Brain pericyte (primary cell): ENCODE data around the gene FAM174B.

Experiments
- DNase-seq: peaks from one replicate; pipeline ENCODE4 v3.0.0-alpha.2; 2012; ENCODE audit warnings: low read depth, low spot score

Gene FAM174B

GRCh38 chr15:92602267-92602593 lies 53.3 kb downstream of the FAM174B start:
- DNase-seq = no peak

GRCh38 chr15:92601592-92602266 lies 53.8 kb downstream of the FAM174B start:
- DNase-seq = no peak

- DNase-seq = no peak
Observed at GRCh38 chr15:92600856-92601255, 54.7 kb downstream of the FAM174B start.

GRCh38 chr15:92599394-92599970 lies 56.1 kb downstream of the FAM174B start:
- DNase-seq = no peak

GRCh38 chr15:92597548-92597947 lies 58.0 kb downstream of the FAM174B start:
- DNase-seq = no peak

GRCh38 chr15:92596623-92597022 lies 59.0 kb downstream of the FAM174B start:
- DNase-seq = no peak

- no peak for DNase-seq
Observed at GRCh38 chr15:92595506-92596381, 59.8 kb downstream of the FAM174B start.

- DNase-seq = no peak
Observed at GRCh38 chr15:92591275-92591674, 64.3 kb downstream of the FAM174B start.

- no peak for DNase-seq
Observed at GRCh38 chr15:92586966-92587365, 68.6 kb downstream of the FAM174B start.

GRCh38 chr15:92586383-92586942 lies 69.1 kb downstream of the FAM174B start:
- DNase-seq = peak; percentile 34

- no peak for DNase-seq
Observed at GRCh38 chr15:92584105-92584504, 71.5 kb downstream of the FAM174B start.

GRCh38 chr15:92583096-92584034 lies 72.2 kb downstream of the FAM174B start:
- DNase-seq = no peak

- DNase-seq = no peak
Observed at GRCh38 chr15:92582206-92582605, 73.4 kb downstream of the FAM174B start.

- DNase-seq = no peak
Observed at GRCh38 chr15:92580933-92581445, 74.6 kb downstream of the FAM174B start.

- DNase-seq = no peak
Observed at GRCh38 chr15:92580521-92580920, 75.1 kb downstream of the FAM174B start.

GRCh38 chr15:92579931-92580470 lies 75.6 kb downstream of the FAM174B start:
- DNase-seq = no peak

- DNase-seq = no peak
Observed at GRCh38 chr15:92579486-92579885, 76.1 kb downstream of the FAM174B start.

- DNase-seq = no peak
Observed at GRCh38 chr15:92578096-92578835, 77.3 kb downstream of the FAM174B start.

GRCh38 chr15:92576597-92577200 lies 78.9 kb downstream of the FAM174B start:
- no peak for DNase-seq

- DNase-seq = no peak
Observed at GRCh38 chr15:92574566-92574965, 81.0 kb downstream of the FAM174B start.
